H1 (cell line): Measurements from ENCODE around the gene MACROD1.

ENCODE experiments used
- EP300 ChIP-seq, 2 experiments: IDR thresholded peaks; 1 replicate in 1 of 2; 2 replicates in 1 of 2; pipeline ENCODE4 v1.6.1; 2011 to 2012; ENCODE audit warnings: low read depth in 2 of 2, low read length in 2 of 2, mild to moderate bottlenecking in 2 of 2, borderline replicate concordance in 1 of 2, inconsistent platforms in 1 of 2, moderate library complexity in 1 of 2
- EZH2 ChIP-seq: fragments of 200-600 bp; sonication (generic); IDR thresholded peaks from 2 replicates; pipeline ENCODE4 v1.7.1; 2012; ENCODE audit warnings: low read depth, mild to moderate bottlenecking, moderate library complexity, low read length, inconsistent platforms; ENCODE audit not compliant: severe bottlenecking
- POLR2A ChIP-seq, 2 experiments: IDR thresholded peaks; 1 replicate in 1 of 2; 2 replicates in 1 of 2; pipeline ENCODE4 v1.6.1; 2011; ENCODE audit warnings: low read depth in 2 of 2, low read length in 2 of 2, mild to moderate bottlenecking in 2 of 2; ENCODE audit errors: control extremely low read depth in 1 of 2
- POLR2AphosphoS5 ChIP-seq: IDR thresholded peaks from 2 replicates; pipeline ENCODE4 v1.6.1; 2011; ENCODE audit warnings: low read depth, low read length
- RAD21 ChIP-seq, 2 experiments: IDR thresholded peaks in 1 of 2; conservative IDR thresholded peaks in 1 of 2; 2 replicates each; pipeline ENCODE4 v1.6.1; 2011; ENCODE audit warnings: low read depth in 2 of 2, low read length in 2 of 2, improper control_type of control experiment in 1 of 2, inconsistent platforms in 1 of 2, mild to moderate bottlenecking in 1 of 2, moderate library complexity in 1 of 2
- RFX5 ChIP-seq: IDR thresholded peaks from 2 replicates; pipeline ENCODE4 v1.6.1; 2011; ENCODE audit warnings: low read depth, low read length, improper control_type of control experiment, borderline replicate concordance
- TAF1 ChIP-seq: IDR thresholded peaks from 2 replicates; pipeline ENCODE4 v1.6.1; 2011; ENCODE audit warnings: mild to moderate bottlenecking, low read depth, low read length
- TBP ChIP-seq: IDR thresholded peaks from 2 replicates; pipeline ENCODE4 v1.6.1; 2011; ENCODE audit warnings: low read depth, low read length, improper control_type of control experiment
- TCF12 ChIP-seq: IDR thresholded peaks from 2 replicates; pipeline ENCODE4 v1.6.1; 2011; ENCODE audit warnings: low read depth, mild to moderate bottlenecking, low read length
- USF2 ChIP-seq: IDR thresholded peaks from 2 replicates; pipeline ENCODE4 v1.6.1; 2011; ENCODE audit warnings: low read length, improper control_type of control experiment
- TF ChIP-seq, protein P1 (sequence below), 3 experiments: IDR thresholded peaks; 1 replicate in 2 of 3; 2 replicates in 1 of 3; pipeline versions ENCODE4 v1.5.1 to v1.6.1; 2011; ENCODE audit warnings: low read length in 3 of 3, mild to moderate bottlenecking in 3 of 3, inconsistent platforms in 2 of 3, low read depth in 1 of 3, moderate library complexity in 1 of 3; ENCODE audit not compliant: insufficient read depth in 1 of 3; ENCODE audit errors: control extremely low read depth in 1 of 3

DNA sequence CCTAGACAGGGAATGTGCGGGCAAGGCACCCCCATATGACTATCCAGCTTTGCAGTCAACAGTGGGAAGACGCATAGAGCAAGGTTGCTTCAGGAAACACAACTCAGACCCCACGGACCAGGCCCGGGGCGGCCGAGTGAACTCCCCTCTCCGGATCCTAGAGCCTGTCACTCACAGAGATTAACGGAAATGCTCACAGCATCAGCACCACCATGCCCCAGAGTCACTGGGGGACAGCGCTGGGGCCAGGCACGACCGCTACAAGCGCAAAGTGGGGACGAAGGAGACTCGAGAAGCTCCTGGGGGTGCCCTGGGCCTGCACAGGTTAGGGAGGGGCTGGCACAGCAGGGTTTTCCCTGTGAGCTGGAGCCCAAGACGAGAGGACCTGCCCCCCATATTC is 15.9 kb downstream of the MACROD1 start:
- TF ChIP-seq RFX5: no peak
- no peak for TF ChIP-seq TAF1
- no peak for TF ChIP-seq RAD21 (IDR thresholded peaks at IDR 0.05 in 1 of 2, conservative IDR thresholded peaks at IDR 0.05 in 1 of 2; ENCODE audit: low read depth in 2 of 2, low read length in 2 of 2)
- TF ChIP-seq EZH2: no peak
- TF ChIP-seq POLR2A (IDR thresholded peaks at IDR 0.05; ENCODE audit: control extremely low read depth in 1 of 2, low read depth in 2 of 2, low read length in 2 of 2): no peak
- no peak for TF ChIP-seq TBP
- TF ChIP-seq, protein P1, sequence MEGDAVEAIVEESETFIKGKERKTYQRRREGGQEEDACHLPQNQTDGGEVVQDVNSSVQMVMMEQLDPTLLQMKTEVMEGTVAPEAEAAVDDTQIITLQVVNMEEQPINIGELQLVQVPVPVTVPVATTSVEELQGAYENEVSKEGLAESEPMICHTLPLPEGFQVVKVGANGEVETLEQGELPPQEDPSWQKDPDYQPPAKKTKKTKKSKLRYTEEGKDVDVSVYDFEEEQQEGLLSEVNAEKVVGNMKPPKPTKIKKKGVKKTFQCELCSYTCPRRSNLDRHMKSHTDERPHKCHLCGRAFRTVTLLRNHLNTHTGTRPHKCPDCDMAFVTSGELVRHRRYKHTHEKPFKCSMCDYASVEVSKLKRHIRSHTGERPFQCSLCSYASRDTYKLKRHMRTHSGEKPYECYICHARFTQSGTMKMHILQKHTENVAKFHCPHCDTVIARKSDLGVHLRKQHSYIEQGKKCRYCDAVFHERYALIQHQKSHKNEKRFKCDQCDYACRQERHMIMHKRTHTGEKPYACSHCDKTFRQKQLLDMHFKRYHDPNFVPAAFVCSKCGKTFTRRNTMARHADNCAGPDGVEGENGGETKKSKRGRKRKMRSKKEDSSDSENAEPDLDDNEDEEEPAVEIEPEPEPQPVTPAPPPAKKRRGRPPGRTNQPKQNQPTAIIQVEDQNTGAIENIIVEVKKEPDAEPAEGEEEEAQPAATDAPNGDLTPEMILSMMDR (IDR thresholded peaks at IDR 0.05; ENCODE audit: control extremely low read depth in 1 of 3, insufficient read depth in 1 of 3, low read depth in 1 of 3, low read length in 3 of 3): no peak
- TF ChIP-seq USF2: no peak
- no peak for TF ChIP-seq TCF12
- no peak for TF ChIP-seq EP300 (IDR thresholded peaks at IDR 0.05; ENCODE audit: borderline replicate concordance in 1 of 2, low read depth in 2 of 2, low read length in 2 of 2)
- TF ChIP-seq POLR2AphosphoS5: no peak
